Measurements from ENCODE around the gene CADPS2. TPM values are rescaled to one million over a fixed set of nuclear protein-coding genes. Genes with fewer than 3 reads are reported as not detected.

Gene CADPS2
- total and polyA plus RNA-seq, 2 donors (not counting 3 experiments of a cell fraction or from before 2014, with no cell fraction given): 9.5 to 22.6 TPM

DNA sequence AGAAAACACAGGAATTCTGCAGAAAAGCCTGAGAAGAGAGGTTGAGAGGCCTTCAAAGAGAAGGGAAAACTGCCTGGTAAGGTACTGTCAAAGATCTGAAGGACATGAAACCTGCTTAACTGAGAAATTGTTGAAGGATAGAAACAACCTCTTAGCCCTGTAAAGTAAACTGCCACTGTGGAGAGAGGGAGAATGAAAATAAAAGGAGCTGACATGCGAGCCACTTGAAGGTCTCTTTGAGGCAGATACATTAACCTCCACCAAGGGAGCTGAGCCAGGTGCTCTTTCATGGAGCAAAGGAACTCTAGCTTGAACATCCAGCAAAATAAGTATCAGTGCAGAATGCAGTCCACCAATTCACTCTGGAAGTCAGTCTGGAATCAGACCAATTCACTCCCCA, 472.9 kb downstream of the CADPS2 start:
- Histone ChIP-seq H3K27ac (ENCODE audit: insufficient read depth, low read depth, low read length) (no peak overlapping the region), H3K36me3 (ENCODE audit: control insufficient read depth in 2 of 2, extremely low read depth in 1 of 2, insufficient read depth in 2 of 2, low read length in 2 of 2) (no peaks in the 10 kb centered on the region), H3K9me3 (replicated peaks; ENCODE audit: control insufficient read depth, insufficient read depth, low read length) (no peaks in the 10 kb centered on the region), H3K4me1 (ENCODE audit: control insufficient read depth, extremely low read depth, insufficient read depth, low read length) (no peaks in the 10 kb centered on the region), H3K4me2 (ENCODE audit: insufficient read depth, low read length) (no peak overlapping the region), H3K4me3 (replicated peaks in 1 of 3; ENCODE audit: insufficient read depth in 1 of 3, low read depth in 1 of 3, low read length in 3 of 3) (no peak overlapping the region), H3K9ac (replicated peaks; ENCODE audit: extremely low read depth, insufficient read depth, low read length) (no peak overlapping the region), H3K79me2 (ENCODE audit: control insufficient read depth, insufficient read depth, low read length) (no peaks in the 10 kb centered on the region), H3K27me3 (ENCODE audit: control insufficient read depth in 2 of 2, insufficient read depth in 2 of 2, low read length in 2 of 2) (no peaks in the 10 kb centered on the region), H2AFZ (ENCODE audit: low read depth, low read length) (no peak overlapping the region), H4K20me1 (replicated peaks; ENCODE audit: control insufficient read depth, extremely low read depth, insufficient read depth, low read length) (no peaks in the 10 kb centered on the region), H3K9me1 (replicated peaks; ENCODE audit: control insufficient read depth, extremely low read depth, insufficient read depth, low read length) (no peaks in the 10 kb centered on the region)
- no TSS peak for BruUV-seq (replicated peaks)
- intact Hi-C loops (cut with micrococcal nuclease) (no loop called here), dilution Hi-C loops (cut with MboI; ENCODE audit: extremely low pct_ligation_motif_present, low sequenced_read_pairs) (no loop called here)
- ChIA-PET POLR2A (no interaction called here), CTCF (no interaction called here)
- FAIRE-seq (no peak), DNase-seq (ENCODE audit: low read depth, low spot score) (no peak)
- TF ChIP-seq, protein P1, sequence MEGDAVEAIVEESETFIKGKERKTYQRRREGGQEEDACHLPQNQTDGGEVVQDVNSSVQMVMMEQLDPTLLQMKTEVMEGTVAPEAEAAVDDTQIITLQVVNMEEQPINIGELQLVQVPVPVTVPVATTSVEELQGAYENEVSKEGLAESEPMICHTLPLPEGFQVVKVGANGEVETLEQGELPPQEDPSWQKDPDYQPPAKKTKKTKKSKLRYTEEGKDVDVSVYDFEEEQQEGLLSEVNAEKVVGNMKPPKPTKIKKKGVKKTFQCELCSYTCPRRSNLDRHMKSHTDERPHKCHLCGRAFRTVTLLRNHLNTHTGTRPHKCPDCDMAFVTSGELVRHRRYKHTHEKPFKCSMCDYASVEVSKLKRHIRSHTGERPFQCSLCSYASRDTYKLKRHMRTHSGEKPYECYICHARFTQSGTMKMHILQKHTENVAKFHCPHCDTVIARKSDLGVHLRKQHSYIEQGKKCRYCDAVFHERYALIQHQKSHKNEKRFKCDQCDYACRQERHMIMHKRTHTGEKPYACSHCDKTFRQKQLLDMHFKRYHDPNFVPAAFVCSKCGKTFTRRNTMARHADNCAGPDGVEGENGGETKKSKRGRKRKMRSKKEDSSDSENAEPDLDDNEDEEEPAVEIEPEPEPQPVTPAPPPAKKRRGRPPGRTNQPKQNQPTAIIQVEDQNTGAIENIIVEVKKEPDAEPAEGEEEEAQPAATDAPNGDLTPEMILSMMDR (IDR thresholded peaks at IDR 0.05; ENCODE audit: extremely low read depth in 1 of 2, insufficient read depth in 1 of 2, low read depth in 1 of 2, low read length in 2 of 2): no peak
- no peak for TF ChIP-seq POLR2AphosphoS5 (IDR thresholded peaks at IDR 0.05; ENCODE audit: insufficient read depth, low read depth, low read length)

DNA sequence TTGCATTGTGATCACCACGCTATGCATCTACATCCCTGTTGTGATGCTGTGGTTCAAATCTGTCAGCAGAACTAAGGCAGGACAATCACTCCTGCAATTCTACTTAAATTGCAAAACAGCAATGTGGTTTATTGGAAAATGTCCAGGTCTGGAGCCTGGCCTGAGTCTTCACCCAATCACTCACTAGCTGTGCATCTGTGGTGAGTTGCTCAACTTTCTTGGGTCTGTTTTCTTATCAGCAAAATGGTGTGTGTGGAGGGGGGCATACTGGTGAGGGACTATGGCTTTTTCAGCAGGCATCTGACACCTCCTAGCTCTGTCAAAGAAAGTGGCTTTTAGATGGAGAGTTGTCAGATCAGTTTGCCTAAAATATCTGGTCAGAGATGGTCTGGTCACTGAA, 473.4 kb downstream of the CADPS2 start:
- FAIRE-seq: no peak

More for the DNA sequence above, 473.4 kb downstream of the CADPS2 start:
- Histone ChIP-seq H3K9me3 (replicated peaks; ENCODE audit: control insufficient read depth, insufficient read depth, low read length) (no peaks in the 10 kb centered on the region), H3K9ac (replicated peaks; ENCODE audit: extremely low read depth, insufficient read depth, low read length) (no peak overlapping the region), H3K27me3 (ENCODE audit: control insufficient read depth in 2 of 2, insufficient read depth in 2 of 2, low read length in 2 of 2) (no peaks in the 10 kb centered on the region), H3K27ac (ENCODE audit: insufficient read depth, low read depth, low read length) (no peak overlapping the region), H4K20me1 (replicated peaks; ENCODE audit: control insufficient read depth, extremely low read depth, insufficient read depth, low read length) (no peaks in the 10 kb centered on the region), H3K9me1 (replicated peaks; ENCODE audit: control insufficient read depth, extremely low read depth, insufficient read depth, low read length) (no peaks in the 10 kb centered on the region), H2AFZ (ENCODE audit: low read depth, low read length) (no peak overlapping the region), H3K4me2 (ENCODE audit: insufficient read depth, low read length) (no peak overlapping the region), H3K36me3 (ENCODE audit: control insufficient read depth in 2 of 2, extremely low read depth in 1 of 2, insufficient read depth in 2 of 2, low read length in 2 of 2) (no peaks in the 10 kb centered on the region), H3K4me1 (ENCODE audit: control insufficient read depth, extremely low read depth, insufficient read depth, low read length) (no peaks in the 10 kb centered on the region), H3K79me2 (ENCODE audit: control insufficient read depth, insufficient read depth, low read length) (no peaks in the 10 kb centered on the region), H3K4me3 (replicated peaks in 1 of 3; ENCODE audit: insufficient read depth in 1 of 3, low read depth in 1 of 3, low read length in 3 of 3) (no peak overlapping the region)
- TF ChIP-seq MYC (IDR thresholded peaks at IDR 0.05; ENCODE audit: low read depth, low read length) (no peak), POLR2AphosphoS5 (IDR thresholded peaks at IDR 0.05; ENCODE audit: insufficient read depth, low read depth, low read length) (no peak), GATA2 (IDR thresholded peaks at IDR 0.05; ENCODE audit: insufficient read depth, insufficient read length, low read depth, low read length) (no peak), JUN (IDR thresholded peaks at IDR 0.05; ENCODE audit: borderline replicate concordance, insufficient read depth, insufficient read length, low read depth) (no peak), EZH2 (IDR thresholded peaks at IDR 0.05; ENCODE audit: borderline replicate concordance, low read depth, low read length, severe bottlenecking) (no peak), FOS (IDR thresholded peaks at IDR 0.05; ENCODE audit: borderline replicate concordance, insufficient read depth, low read length) (no peak), POLR2A (IDR thresholded peaks at IDR 0.05; ENCODE audit: low read depth, low read length) (no peak)
- TF ChIP-seq, protein P1 (IDR thresholded peaks at IDR 0.05; ENCODE audit: extremely low read depth in 1 of 2, insufficient read depth in 1 of 2, low read depth in 1 of 2, low read length in 2 of 2): no peak
- TF ChIP-seq, protein P2, sequence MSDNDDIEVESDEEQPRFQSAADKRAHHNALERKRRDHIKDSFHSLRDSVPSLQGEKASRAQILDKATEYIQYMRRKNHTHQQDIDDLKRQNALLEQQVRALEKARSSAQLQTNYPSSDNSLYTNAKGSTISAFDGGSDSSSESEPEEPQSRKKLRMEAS (IDR thresholded peaks at IDR 0.05; ENCODE audit: insufficient read depth, insufficient read length): no peak
- intact Hi-C loops (cut with micrococcal nuclease): no loop called here
- no TSS peak for BruUV-seq (replicated peaks)
- dilution Hi-C loops (cut with MboI; ENCODE audit: extremely low pct_ligation_motif_present, low sequenced_read_pairs): no loop called here
- POLR2A ChIA-PET: no interaction called here
- DNase-seq (ENCODE audit: low read depth, low spot score): no peak
- CTCF ChIA-PET: no interaction called here
